IPS-11a (cell line): ENCODE data around the gene ENPP7.

ENCODE experiments used
- H3K4me3 ChIP-seq: one replicate; pipeline ENCODE4 v1.5.1; 2013; ENCODE audit warnings: low read depth, low read length, control low read depth

The ENPP7 gene

DNA sequence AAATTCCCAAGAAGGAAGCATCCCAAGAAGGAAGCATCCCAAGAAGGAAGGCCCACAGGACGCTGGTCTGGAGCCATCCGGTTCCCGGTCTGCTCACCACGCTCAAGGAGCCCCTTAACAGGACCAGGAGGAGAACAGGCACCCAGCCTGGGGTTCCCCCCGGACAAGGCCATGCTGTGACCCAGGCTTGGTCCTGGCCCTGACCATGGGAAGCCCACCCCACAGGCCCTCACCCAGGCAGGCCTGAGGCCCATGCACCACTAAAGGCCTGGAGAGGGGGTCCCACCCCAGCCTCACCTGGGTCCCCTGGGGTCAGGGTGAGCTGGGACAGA, 340 bp upstream of the ENPP7 start:
- no peak overlapping the region for H3K4me3 ChIP-seq

DNA sequence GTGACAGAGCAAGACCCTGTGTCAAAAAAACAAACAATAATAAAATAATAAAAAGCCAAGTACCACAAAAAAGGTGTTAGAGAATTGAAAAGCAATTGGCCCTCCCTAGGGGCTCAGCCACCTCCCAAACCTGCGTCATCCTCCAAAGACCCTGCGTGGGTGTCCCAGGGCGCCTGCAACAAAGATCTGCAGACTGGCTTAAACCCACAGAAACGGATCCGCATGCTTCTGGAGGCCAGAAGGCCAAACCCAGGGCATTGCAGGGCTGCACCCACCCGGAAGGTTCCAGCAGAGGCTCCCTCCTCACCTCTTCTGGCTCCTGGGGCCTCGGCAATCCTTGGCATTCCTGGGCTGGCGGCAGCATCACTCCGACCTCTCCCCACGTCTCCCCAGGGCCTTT, 1.5 kb downstream of the ENPP7 start:
- no peak overlapping the region for H3K4me3 ChIP-seq

DNA sequence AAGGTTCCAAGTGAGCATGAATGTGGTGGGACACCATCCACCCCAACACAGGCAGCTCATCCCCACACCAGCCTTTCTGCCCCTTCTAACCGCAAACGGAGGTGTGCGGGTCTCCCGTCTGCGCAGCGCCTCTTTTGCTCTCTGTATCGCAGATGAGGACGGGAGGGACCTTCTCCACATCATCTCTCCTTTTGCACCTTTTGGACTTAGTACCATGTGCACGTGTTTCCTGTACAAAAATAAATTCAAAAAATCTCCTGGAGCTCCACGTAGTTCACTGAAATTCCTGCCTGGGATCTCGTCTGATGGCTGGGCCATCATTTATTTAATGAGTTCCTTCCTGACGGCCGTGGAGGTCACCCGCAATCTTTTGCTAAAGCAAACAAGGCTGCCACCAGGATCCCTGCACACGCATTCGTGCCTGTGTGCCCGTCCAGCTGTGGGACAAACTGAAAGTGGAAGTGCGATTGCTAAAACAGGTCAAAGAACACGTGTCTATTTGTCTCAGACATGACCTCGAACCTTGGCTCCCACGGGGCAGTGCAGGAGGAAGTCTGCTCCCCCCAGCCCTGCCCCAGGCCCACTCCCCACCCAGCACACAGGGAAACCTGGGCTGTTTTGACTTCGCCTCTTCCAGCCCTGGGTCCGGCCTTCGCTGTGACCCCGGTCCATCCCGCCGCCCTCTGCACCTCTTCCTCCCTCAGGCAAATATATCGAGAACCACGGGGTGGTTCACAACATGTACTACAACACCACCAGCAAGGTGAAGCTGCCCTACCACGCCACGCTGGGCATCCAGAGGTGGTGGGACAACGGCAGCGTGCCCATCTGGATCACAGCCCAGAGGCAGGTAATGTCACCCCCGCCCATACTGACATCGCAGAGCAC, 2.3 kb downstream of the ENPP7 start:
- H3K4me3 ChIP-seq, result no peak overlapping the region

DNA sequence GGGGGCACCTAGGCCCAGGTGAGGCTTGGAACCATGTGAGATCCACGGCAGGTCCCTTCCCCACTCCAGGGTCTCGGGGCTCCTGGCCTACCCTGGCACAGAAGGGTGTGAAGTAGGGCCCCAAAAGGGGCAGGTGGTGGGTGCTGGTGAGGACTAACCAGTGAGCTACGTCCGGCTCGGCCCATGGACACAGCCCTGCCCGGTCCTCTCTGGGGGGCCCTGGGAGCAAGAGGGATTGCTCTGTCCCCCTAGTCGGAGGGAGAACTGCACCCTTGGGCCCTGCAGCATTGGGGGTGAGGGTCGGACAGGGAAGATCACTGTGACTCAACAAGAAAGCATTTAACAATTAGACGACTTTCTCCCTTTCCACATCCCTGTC, 2.9 kb downstream of the ENPP7 start:
- no peak overlapping the region for H3K4me3 ChIP-seq

DNA sequence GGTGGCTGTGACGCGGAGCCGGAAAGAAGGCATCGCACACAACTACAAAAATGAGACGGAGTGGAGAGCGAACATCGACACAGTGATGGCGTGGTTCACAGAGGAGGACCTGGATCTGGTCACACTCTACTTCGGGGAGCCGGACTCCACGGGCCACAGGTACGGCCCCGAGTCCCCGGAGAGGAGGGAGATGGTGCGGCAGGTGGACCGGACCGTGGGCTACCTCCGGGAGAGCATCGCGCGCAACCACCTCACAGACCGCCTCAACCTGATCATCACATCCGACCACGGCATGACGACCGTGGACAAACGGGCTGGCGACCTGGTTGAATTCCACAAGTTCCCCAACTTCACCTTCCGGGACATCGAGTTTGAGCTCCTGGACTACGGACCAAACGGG, 4.4 kb downstream of the ENPP7 start:
- no peak overlapping the region for H3K4me3 ChIP-seq

DNA sequence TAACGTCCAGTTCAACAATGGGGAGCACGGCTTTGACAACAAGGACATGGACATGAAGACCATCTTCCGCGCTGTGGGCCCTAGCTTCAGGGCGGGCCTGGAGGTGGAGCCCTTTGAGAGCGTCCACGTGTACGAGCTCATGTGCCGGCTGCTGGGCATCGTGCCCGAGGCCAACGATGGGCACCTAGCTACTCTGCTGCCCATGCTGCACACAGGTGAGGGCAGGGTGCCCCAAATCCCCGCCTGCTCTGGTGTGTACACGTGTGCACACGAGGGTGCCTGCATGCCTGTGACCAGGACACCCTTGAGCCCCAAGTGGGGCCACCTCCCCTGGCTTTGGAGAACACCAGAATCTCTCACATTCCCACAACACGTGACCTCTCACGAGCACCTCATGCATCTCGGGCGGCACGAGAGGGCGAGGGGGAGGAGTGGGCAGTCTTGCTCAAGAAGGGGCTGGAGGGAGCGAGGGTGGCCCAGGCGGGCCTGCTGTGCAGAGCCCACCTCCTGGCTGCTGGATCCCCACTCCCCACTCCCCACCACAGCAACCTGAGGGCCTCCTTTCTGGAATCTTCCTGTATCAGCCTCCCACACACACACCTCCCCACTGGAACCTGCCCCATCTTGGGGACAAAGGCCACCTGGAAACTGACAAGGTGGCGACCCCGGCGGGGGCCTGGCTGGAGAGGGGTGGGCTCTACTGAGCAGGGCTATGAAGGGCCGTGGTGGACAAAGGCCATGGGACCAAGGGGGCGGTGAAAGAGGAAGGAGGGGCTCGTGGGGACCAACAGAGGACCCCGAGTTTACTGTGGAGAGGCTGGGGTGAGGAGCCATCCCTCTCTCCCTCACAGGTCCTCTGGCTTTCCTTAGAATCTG, 6.5 kb downstream of the ENPP7 start:
- H3K4me3 ChIP-seq, result no peak overlapping the region

DNA sequence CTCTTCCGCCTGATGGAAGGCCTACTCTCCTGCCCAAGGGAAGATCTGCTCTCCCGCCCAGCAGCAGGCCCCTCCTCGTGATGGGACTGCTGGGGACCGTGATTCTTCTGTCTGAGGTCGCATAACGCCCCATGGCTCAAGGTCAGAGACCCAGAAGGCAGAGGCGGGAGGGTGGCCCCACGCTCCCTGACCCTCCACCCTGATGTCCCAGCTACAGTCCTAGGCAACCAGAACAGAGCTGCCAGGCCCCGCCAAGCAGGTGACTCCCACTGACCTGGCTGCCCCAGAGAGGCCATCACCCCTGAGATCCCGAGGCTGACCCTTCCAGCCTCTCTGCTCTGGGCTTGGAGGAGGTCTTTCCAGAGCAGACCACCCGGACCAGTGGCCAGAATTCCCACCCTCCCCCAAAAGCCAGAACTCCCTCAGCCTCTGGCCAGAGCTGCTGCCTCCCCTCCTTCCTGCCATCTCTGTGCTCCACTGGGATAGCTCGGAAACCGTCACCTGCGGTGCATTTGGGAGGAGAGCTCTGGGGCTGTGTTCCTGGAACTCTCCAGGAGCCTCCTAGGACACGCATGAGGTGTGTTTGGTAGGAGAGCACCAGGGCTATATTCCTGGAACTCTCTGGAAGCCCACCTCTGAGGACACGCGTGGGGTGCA, 7.3 kb downstream of the ENPP7 start:
- no peak overlapping the region for H3K4me3 ChIP-seq

DNA sequence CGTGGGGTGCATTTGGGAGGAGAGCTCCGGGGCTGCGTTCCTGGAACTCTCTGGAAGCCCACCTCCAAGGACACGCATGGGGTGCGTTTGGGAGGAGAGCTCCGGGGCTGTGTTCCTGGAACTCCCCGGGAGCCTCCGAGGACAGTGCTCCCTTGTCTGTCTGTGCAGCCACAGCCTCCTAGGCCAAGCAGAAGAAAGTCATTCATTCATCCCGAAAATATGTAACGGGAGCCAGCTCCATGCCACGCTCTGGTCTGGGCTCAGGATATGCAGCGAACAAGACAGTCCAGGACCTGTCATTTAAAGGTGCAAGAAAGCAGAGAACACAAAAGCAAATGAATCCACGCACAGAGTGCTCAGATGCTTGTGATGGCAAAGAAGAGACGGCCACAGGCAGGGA, 7.9 kb downstream of the ENPP7 start:
- no peak overlapping the region for H3K4me3 ChIP-seq

DNA sequence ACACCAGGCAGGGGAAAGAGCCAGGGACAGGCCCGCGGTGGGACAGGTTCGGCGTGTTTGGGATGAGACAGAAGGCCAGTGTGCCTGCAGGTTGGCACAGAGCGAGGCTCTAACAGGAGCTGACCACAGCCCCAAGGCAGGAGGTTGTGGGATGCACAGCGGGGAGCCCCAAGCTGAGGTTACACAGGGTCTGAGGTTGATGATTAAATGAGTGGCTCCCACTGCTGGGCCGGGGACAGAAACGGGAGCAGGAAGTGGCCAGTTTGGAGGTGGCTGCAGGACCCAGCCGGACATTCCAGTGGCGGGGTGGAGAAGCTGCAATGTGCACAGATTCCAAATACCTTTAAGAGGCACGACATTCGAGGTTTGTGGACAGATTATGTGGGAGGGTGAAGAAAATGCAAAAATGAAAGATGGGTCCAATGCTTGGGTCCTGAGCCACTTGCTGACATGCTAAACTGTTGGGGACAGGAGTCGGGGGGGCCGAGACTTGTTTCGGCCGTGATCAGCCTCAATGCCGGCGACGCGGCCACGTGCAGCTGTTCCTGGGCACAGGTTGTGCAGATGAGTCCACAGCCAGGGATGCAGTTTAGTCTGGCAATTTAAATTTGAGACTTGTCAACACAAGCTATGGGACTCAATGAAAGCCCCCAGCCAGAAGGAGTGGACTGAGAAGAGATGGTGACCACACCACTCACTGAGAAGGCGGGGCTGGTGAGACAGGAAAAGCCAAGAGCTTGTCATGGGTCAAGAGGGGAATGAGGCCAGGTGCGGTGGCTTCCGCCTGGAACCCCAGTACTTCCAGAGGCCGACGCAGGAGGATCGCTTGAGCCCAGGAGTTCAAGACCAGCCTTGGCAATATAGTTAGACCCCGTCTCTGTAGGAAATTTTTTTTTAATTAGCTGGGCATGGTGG, 8.7 kb downstream of the ENPP7 start:
- no peak overlapping the region for H3K4me3 ChIP-seq

DNA sequence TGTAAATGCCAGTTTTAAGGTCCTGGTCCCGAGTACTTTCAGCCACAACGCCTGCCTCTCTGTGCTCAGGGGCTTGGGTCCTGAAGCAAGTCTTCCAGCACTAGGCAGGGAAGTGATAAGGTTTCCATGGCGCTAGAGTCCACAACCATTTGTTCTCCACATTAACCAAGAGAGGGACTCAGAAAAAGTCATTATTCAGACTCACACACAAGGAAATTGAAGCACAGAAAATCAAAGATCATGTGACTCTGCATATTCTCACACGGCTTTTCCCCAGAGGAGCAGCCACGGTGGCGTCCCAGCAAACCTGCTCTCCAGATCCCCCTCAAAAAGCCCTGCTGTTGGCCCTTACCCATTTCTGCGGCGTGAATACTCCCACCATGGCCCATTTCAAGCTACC, 9.7 kb downstream of the ENPP7 start:
- no peak overlapping the region for H3K4me3 ChIP-seq

DNA sequence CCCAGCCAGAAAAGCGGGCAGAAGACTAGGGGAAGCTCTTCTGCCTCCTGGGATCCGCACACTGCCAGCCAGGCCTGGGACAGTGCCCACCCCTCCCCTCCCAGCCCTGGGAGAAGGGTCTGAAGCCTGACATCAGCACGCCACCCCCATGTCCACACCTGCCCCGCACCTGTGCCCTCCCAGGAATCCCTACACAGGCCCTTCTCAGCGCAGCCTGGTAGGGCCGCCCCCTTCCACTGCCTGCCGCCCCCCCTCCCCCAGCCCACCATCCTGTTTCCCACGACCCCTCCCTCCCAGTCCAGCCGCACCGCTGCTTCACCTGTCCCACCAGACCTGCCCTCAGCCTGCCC, 10.6 kb downstream of the ENPP7 start:
- peak overlapping the region; percentile 41 for H3K4me3 ChIP-seq

DNA sequence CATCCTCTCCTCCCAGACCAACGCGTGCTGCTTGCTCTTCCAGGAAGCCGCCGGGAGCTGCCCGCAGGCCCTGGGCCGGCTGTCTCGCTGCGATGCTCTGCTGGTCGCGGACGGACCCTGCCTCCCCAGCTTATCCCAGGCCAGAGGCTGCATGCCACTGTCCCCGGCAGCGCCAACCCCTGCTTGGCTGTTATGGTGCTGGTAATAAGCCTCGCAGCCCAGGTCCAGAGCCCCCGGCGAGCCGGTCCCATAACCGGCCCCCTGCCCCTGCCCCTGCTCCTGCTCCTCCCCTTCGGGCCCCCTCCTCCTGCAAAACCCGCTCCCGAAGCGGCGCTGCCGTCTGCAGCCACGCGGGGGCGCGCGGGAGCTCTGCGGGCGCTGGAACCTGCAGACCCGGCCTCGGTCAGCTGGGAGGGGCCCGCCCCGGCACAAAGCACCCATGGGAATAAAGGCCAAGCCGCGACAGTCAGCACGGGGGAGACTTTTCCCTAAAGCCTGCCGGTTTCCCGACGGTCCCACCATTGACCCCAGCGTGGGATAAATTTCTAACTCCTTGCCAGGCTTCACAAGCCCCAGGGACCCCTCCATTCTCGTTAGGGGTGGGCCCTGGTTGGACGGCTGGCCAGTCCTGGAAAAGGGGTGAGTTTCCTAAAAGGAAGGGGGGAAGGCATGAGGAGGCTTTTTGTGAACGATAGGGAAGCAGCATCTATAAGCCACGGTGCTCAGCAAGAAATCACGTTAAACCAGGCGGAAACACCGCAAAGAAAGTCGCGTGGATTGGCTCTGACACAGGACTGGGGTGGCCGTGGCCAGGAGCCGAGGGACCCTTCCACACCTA, 11.2 kb downstream of the ENPP7 start:
- H3K4me3 ChIP-seq, result peak overlapping the region; percentile 41

DNA sequence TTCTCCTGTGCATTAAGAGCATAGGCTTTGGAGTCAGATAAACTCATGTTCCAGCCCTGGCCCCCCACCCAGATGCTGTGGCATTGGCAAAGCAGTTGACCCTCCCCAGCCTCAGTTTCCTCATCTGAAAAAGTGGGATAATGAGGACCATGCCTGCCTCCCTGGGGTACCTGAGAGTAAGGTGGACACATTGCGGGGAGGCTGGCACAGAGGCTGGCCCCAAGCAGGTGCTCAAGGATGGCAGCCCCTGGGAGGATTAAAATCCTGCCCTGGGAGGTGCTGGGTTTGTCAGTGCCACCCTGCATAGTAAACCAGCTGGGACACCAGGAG, 11.8 kb downstream of the ENPP7 start:
- H3K4me3 ChIP-seq, result no peak overlapping the region

DNA sequence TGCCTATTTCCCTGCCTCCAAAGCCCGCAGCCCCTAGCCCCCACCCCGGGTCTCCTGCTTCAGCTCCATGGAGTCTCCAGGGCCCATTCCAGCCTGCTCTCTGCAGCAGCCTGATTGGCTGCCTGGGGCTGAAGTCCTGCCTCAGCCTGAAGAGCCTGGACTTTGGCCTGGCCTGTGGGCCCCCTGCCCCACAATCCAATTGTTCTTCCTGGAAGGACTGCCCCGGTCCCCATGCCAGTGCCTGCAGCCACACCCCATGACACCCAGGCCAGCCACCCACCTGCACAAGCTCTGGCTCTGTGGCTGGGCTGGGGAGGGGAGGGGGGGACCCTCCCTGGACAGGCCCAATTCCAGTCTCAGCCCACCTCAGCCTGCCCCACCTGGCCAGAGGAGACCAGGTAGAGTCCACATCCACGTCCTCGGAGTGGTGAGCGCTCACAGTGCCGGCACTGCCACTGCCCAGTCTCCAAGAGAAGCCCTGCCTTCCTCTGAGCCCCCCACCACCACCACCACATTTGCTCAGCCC, 12.3 kb downstream of the ENPP7 start:
- no peak overlapping the region for H3K4me3 ChIP-seq

DNA sequence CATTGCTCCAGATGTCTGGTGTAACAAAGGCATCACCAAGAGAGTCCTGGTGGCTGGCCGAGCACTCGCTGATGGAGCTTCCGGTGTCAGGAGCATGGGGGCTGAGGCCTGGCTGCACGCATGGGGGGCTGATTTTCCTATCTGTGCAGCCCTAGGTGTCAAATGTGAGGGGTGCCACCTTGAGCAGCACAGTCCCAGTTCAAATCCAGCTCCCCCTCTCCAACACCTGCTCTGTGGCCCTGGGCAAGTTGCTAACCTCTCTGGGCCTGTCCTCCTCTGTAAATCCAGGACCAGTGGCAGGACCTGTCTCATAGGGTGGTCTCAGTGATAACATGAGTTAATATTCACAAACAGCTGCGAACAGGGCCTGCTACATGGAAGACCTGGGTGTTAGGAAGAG, 12.9 kb downstream of the ENPP7 start:
- H3K4me3 ChIP-seq, result no peak overlapping the region

DNA sequence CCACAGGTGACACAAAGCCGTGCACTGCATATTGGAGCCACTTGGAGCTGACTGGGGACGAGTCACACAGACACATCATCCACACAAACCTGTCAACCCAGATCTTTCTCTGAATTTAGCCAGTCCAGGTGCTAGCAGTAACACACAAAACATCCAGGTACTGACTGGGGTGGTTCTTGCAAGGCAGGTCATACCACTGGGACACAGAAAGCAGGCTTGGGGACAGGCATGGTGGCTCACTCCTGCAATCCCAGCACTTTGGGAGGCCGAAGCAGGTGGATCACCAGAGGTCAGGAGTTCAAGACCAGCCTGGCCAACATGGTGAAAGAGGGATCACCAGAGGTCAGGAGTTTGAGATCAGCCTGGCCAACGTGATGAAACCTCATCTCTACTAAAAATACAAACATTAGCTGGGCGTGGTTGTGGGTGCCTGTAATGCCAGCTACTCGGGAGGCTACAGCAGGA, 14.9 kb downstream of the ENPP7 start:
- H3K4me3 ChIP-seq, result no peak overlapping the region

DNA sequence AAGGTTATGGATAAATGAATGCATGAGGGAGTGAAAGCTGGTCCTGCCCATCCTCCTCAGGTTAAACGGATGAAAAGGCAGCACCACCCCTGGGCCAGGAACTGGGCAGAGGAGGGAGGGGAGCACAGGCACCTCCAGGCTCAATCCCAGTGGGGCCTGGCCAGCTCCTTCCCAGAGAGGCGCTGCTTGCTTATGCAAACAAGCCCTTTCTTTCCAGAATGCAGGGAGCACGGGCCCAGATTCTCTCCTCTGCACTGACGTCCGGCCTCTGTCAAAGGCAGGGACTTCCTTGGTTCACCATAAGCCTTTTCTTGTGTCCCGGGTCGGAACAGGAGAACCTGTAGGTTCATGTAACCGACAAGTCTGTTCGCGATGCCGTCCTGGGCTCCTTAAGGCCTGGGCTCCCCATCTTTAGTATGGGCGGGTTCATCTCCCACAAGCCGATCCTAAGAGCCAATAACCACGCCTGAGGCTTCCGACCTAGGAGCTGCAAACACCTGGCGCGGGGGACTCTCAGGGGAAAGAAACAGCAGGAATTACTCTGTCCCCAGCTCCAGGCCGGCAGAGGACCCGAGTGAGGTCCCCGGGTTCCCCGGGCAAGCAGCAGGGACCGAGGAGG, 16.3 kb downstream of the ENPP7 start:
- H3K4me3 ChIP-seq, result no peak overlapping the region

DNA sequence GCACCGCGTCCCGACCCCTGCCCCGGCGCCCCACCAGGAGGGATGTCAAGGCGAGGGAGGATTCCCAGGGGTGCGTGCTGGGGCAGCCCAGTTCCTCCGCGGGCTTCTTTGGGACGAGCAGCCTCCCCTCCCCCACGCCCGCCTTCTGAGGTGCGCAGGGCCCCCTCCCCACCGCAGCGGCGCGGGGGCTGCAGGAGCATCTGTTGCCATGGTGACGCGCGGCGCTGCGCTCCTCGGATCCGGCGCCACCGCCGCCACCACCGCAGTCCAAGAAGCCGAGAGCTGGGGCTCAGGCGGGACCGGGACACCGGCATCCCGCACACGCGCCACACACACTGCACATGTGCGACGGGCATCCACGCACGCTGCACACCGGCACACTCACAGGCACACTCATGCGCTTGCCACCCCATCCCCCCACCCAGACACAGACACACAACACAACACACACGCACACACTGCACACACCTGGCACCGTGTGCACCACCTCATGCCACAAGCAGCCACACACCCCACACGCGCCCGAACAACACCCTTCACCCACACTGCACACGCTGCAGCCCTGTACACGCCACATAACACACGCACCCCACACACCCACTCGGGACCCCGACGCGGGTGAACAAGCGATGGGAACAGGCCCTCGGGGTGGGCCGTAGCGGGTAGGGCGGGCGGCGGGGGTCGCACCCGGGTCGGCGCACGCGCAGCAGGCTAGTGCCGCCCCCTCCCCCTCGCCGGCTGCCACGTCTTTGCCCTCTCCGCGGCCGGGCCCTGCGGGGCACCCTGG, 17.0 kb downstream of the ENPP7 start:
- peak overlapping the region; percentile 13 for H3K4me3 ChIP-seq
